ENCODE results near the gene EPB41L5.

EPB41L5 gene

GRCh38 chr2:120052597-120052996, 39.7 kb downstream of the EPB41L5 start:
- Mint-ChIP-seq H3K4me3 (no peak overlapping the region), H3K9me3 (peaks cover 74% of the 10 kb centered on the region), H3K27me3 (ENCODE audit: low read depth) (no peaks in the 10 kb centered on the region), H3K36me3 (ENCODE audit: low read depth) (peaks cover 99% of the 10 kb centered on the region), H3K27ac (peak overlapping the region in 1 of 3 experiments; percentile 12), H3K4me1 (no peaks in the 10 kb centered on the region)
- TF ChIP-seq, protein P1, sequence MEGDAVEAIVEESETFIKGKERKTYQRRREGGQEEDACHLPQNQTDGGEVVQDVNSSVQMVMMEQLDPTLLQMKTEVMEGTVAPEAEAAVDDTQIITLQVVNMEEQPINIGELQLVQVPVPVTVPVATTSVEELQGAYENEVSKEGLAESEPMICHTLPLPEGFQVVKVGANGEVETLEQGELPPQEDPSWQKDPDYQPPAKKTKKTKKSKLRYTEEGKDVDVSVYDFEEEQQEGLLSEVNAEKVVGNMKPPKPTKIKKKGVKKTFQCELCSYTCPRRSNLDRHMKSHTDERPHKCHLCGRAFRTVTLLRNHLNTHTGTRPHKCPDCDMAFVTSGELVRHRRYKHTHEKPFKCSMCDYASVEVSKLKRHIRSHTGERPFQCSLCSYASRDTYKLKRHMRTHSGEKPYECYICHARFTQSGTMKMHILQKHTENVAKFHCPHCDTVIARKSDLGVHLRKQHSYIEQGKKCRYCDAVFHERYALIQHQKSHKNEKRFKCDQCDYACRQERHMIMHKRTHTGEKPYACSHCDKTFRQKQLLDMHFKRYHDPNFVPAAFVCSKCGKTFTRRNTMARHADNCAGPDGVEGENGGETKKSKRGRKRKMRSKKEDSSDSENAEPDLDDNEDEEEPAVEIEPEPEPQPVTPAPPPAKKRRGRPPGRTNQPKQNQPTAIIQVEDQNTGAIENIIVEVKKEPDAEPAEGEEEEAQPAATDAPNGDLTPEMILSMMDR (IDR thresholded peaks at IDR 0.05; ENCODE audit: unreplicated experiment in 3 of 3), result no peak

DNA sequence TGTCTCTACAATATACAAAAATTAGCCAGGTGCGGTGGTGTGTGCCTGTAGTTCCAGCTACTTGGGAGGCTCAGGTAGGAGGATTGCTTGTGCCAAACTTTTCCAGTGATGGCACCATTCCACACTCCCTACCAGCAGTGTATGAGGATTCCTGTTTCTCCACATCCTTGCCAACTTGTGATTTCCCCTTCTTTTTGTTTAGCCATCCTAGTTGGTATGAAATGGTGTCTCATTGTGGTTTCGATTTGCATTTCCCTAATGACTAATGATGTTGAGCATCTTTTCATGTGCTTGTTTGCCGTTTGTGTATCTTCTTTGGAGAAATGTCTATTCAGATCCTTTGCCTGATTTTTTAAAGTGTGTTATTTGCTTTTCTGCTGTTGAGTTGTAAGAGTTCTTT, 41.0 kb downstream of the EPB41L5 start:
- H3K27me3 Mint-ChIP-seq (ENCODE audit: low read depth), result no peaks in the 10 kb centered on the region
- TF ChIP-seq, protein P1 (IDR thresholded peaks at IDR 0.05; ENCODE audit: unreplicated experiment in 3 of 3), result no peak
- H3K27ac Mint-ChIP-seq, result no peak overlapping the region
- H3K36me3 Mint-ChIP-seq (ENCODE audit: low read depth), result peaks cover 98% of the 10 kb centered on the region
- H3K4me1 Mint-ChIP-seq, result no peaks in the 10 kb centered on the region
- H3K4me3 Mint-ChIP-seq, result no peak overlapping the region
- peaks cover 62% of the 10 kb centered on the region for H3K9me3 Mint-ChIP-seq

DNA sequence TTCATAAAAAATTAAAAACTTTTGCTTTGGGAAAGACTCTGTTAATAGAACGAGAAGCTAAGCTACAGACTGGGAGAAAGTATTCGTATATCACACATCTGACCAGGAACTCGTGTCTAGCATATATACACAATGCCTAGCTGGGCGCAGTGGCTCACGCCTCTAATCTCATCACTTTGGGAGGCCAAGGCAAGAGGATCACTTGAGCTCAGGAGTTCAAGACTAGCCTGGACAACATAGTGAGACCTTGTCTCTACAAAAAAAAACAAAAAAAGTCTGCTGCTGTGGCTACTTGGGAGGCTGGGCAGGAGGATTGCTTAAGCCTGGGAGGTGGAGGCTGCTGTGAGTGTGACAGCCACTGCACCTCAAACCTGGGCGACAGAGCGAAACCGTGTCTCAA, 46.6 kb downstream of the EPB41L5 start:
- Mint-ChIP-seq H3K27ac (no peak overlapping the region), H3K9me3 (peaks cover 18% of the 10 kb centered on the region), H3K4me1 (peaks cover 6% of the 10 kb centered on the region), H3K27me3 (ENCODE audit: low read depth) (no peaks in the 10 kb centered on the region), H3K4me3 (no peak overlapping the region), H3K36me3 (ENCODE audit: low read depth) (peaks cover 63% of the 10 kb centered on the region)
- TF ChIP-seq, protein P1 (IDR thresholded peaks at IDR 0.05; ENCODE audit: unreplicated experiment in 3 of 3), result no peak

- peaks cover 57% of the 10 kb centered on the region for H3K36me3 Mint-ChIP-seq (ENCODE audit: low read depth)
- H3K4me3 Mint-ChIP-seq, result no peak overlapping the region
- H3K9me3 Mint-ChIP-seq, result peaks cover 18% of the 10 kb centered on the region
- peak overlapping the region in 1 of 3 experiments; percentile 6 for H3K27ac Mint-ChIP-seq
- TF ChIP-seq, protein P1 (IDR thresholded peaks at IDR 0.05; ENCODE audit: unreplicated experiment in 3 of 3), result no peak
- H3K4me1 Mint-ChIP-seq, result peaks cover 10% of the 10 kb centered on the region
- H3K27me3 Mint-ChIP-seq (ENCODE audit: low read depth), result no peaks in the 10 kb centered on the region
Observed at GRCh38 chr2:120060088-120060623, 47.3 kb downstream of the EPB41L5 start.

DNA sequence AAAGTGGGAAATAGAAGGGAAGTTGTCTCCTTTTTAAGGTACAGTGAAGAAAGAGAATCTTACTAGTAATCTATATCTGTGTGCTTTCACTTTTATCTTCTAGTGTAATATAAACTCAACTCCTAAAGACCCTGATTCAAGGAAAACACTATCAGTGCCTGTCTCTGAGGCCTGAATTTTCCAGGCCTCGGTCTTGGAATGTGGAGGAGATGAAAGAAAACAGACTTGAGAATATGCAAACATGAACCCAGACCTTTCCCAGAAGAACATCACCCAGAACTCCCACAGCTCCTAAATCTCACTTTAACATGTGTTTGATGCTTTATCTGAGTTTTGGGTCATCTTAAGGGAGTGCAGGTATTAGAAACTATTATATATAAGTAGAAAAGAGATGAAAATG, 51.8 kb downstream of the EPB41L5 start:
- peak overlapping the region; percentile 75 to 92 (median 84) for H3K27ac Mint-ChIP-seq
- peaks cover 18% of the 10 kb centered on the region for H3K9me3 Mint-ChIP-seq
- TF ChIP-seq, protein P1 (IDR thresholded peaks at IDR 0.05; ENCODE audit: unreplicated experiment in 3 of 3), result no peak
- no peaks in the 10 kb centered on the region for H3K27me3 Mint-ChIP-seq (ENCODE audit: low read depth)
- H3K4me1 Mint-ChIP-seq, result peaks cover 16% of the 10 kb centered on the region
- H3K4me3 Mint-ChIP-seq, result peak overlapping the region in 1 of 3 experiments; percentile 24
- peaks cover 46% of the 10 kb centered on the region for H3K36me3 Mint-ChIP-seq (ENCODE audit: low read depth)
